Lower lobe of right lung (tissue), 2 donors: Measurements from ENCODE around the gene NCAM2. TPM values are rescaled to one million over a fixed set of nuclear protein-coding genes. Genes with fewer than 3 reads are reported as not detected.
A peak's percentile ranks its signal among the peaks of the same experiment; 100 is the strongest.

ENCODE experiments used
- ATAC-seq, 2 donors: fragments of 200-7000 bp; cut with Tn5 transposase; one replicate each; pipeline ENCODE4 v1.9.1; 2020 to 2022; ENCODE audit warnings: mild to moderate bottlenecking in 2 of 2, moderate library complexity in 2 of 2
- DNase-seq: peaks from one replicate; pipeline ENCODE4 v3.0.0-alpha.2; 2020
- H3K27ac ChIP-seq: fragments of 200-600 bp; one replicate; pipeline ENCODE4 v1.8.0; 2022
- H3K27me3 ChIP-seq: fragments of 200-600 bp; one replicate; pipeline ENCODE4 v1.8.0; 2022; ENCODE audit warnings: low read depth
- H3K36me3 ChIP-seq: fragments of 200-600 bp; one replicate; pipeline ENCODE4 v1.8.0; 2022; ENCODE audit warnings: mild to moderate bottlenecking
- H3K4me1 ChIP-seq: fragments of 200-600 bp; one replicate; pipeline ENCODE4 v1.8.0; 2022
- H3K4me3 ChIP-seq: fragments of 200-600 bp; one replicate; pipeline ENCODE4 v1.8.0; 2022; ENCODE audit warnings: mild to moderate bottlenecking
- H3K9me3 ChIP-seq: fragments of 200-600 bp; one replicate; pipeline ENCODE4 v1.8.0; 2022
- CTCF ChIP-seq: fragments of 200-600 bp; IDR thresholded peaks from one replicate; pipeline ENCODE4 v1.8.0; 2022; ENCODE audit warnings: antibody characterized with exemption, mild to moderate bottlenecking
- intact Hi-C: fragments of 100-400 bp; cut with DNase I; formaldehyde crosslinking; loops from one replicate; pipeline ENCODE4 v1.11.0; 2022
- total RNA-seq: library from RNA; stranded (reverse); fragmentation: NEBNext Ultra II Directional; extraction: Animal tissue kit (Norgen Biotek cat#: 25700); gene quantifications from one replicate; pipeline ENCODE4 v1.2.1, GENCODE V29; 2021
- donor health status: DM: no; HTN: yes; CAD: no; lungs with severe emphysema.

Gene NCAM2
- total RNA-seq, 1 donor from 2014 or later, result 8.8 TPM

- TF ChIP-seq CTCF, result no peak
- ATAC-seq (no peak), DNase-seq (no peak)
- Histone ChIP-seq H3K9me3 (no peaks in the 10 kb centered on the region), H3K4me1 (no peaks in the 10 kb centered on the region), H3K4me3 (no peak overlapping the region), H3K27ac (no peak overlapping the region), H3K36me3 (no peaks in the 10 kb centered on the region), H3K27me3 (no peaks in the 10 kb centered on the region)
- intact Hi-C loops, result no loop called here
Measured at GRCh38 chr21:21231913-21232312, 233.7 kb downstream of the NCAM2 start.

GRCh38 chr21:21232320-21232719, 234.1 kb downstream of the NCAM2 start:
- peak; percentile 28 for TF ChIP-seq CTCF
- no peak for ATAC-seq
- no peaks in the 10 kb centered on the region for H3K9me3 ChIP-seq
- intact Hi-C loops, result no loop called here
- no peaks in the 10 kb centered on the region for H3K27me3 ChIP-seq
- H3K4me3 ChIP-seq, result no peak overlapping the region
- no peak for DNase-seq
- no peaks in the 10 kb centered on the region for H3K4me1 ChIP-seq
- no peaks in the 10 kb centered on the region for H3K36me3 ChIP-seq
- no peak overlapping the region for H3K27ac ChIP-seq

- DNase-seq (no peak), ATAC-seq (no peak)
- TF ChIP-seq CTCF, result no peak
- no peak overlapping the region for H3K27ac ChIP-seq
- no peaks in the 10 kb centered on the region for H3K9me3 ChIP-seq
- no peaks in the 10 kb centered on the region for H3K27me3 ChIP-seq
- no peaks in the 10 kb centered on the region for H3K4me1 ChIP-seq
- intact Hi-C loops, result no loop called here
- H3K36me3 ChIP-seq, result no peaks in the 10 kb centered on the region
- no peak overlapping the region for H3K4me3 ChIP-seq
Measured at GRCh38 chr21:21233051-21233450, 234.8 kb downstream of the NCAM2 start.

GRCh38 chr21:21236996-21237395, 238.8 kb downstream of the NCAM2 start:
- ATAC-seq (no peak), DNase-seq (no peak)
- TF ChIP-seq CTCF, result no peak
- Histone ChIP-seq H3K27me3 (no peaks in the 10 kb centered on the region), H3K27ac (no peak overlapping the region), H3K4me1 (no peaks in the 10 kb centered on the region), H3K9me3 (no peaks in the 10 kb centered on the region), H3K36me3 (no peaks in the 10 kb centered on the region), H3K4me3 (no peak overlapping the region)
- intact Hi-C loops, result no loop called here

GRCh38 chr21:21238629-21239400, 240.6 kb downstream of the NCAM2 start:
- H3K27me3 ChIP-seq, result no peaks in the 10 kb centered on the region
- H3K27ac ChIP-seq, result no peak overlapping the region
- H3K4me3 ChIP-seq, result no peak overlapping the region
- H3K9me3 ChIP-seq, result no peaks in the 10 kb centered on the region
- no peaks in the 10 kb centered on the region for H3K36me3 ChIP-seq
- DNase-seq, result no peak
- H3K4me1 ChIP-seq, result no peaks in the 10 kb centered on the region
- intact Hi-C loops, result no loop called here
- no peak for TF ChIP-seq CTCF
- no peak for ATAC-seq
